ENCODE measurements around the gene LCN2.
"Not testable (repeated sequence)": the region's sequence is repeated elsewhere in the genome, so short reads cannot be mapped to it uniquely, and the experiment has no call there.

LCN2 gene

GRCh38 chr9:128125580-128126354 lies 23.5 kb upstream of the LCN2 start:
- no peak for TF ChIP-seq CTCF (IDR thresholded peaks at IDR 0.05; ENCODE audit: extremely low read depth, missing control alignments)
- no peak for DNase-seq (ENCODE audit: low spot score)

GRCh38 chr9:128127568-128127989 lies 21.7 kb upstream of the LCN2 start, which contains the start of gene PTGES2:
Gene PTGES2, minus strand, starts transcription at chr9:128127729. Its CDS starts 12 bp downstream, at chr9:128127717.
- TF ChIP-seq CTCF (IDR thresholded peaks at IDR 0.05; ENCODE audit: extremely low read depth, missing control alignments) = no peak
- DNase-seq (ENCODE audit: low spot score) = peak; percentile 86

GRCh38 chr9:128127990-128128835 lies 21.0 kb upstream of the LCN2 start:
- TF ChIP-seq CTCF (IDR thresholded peaks at IDR 0.05; ENCODE audit: extremely low read depth, missing control alignments) = no peak
- peak; percentile 92 for DNase-seq (ENCODE audit: low spot score)

DNA sequence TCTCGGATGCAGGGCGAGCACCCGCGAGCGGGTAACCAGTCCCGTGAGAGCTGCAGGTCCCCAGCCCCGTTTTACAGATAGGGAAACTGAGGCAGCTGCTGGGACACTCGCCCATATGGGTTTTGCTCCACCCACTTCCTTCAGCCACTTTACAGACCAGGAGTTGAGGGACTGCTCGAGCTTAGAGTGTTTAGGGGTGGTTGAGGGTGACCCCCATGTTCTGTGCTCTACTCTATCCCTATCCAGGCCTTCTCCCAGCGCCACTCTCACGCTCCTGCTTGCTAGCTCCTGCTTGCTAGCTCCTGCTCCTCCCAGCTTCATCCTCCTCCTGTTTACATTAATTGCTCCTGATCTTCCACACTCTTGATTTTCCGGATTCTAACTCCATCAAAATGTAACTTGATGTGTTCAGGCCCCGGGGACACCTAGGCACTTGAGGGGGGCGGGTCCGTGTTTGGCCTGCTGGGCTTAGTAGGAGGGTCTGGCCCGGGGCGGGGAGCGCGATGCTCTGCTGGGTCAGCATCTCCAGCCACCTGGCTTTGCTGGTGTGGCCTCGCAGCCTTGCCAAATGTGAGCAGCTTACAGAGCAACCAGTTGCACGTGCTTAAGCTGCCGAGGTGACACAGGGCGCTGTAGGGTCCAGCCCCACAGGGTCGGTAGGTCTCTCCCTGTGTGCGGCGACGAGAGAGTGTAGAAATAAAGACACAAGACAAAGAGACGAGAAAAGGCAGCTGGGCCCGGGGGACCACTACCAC lies 20.2 kb upstream of the LCN2 start:
- no peak for DNase-seq (ENCODE audit: low spot score)
- no peak for TF ChIP-seq CTCF (IDR thresholded peaks at IDR 0.05; ENCODE audit: extremely low read depth, missing control alignments)

DNA sequence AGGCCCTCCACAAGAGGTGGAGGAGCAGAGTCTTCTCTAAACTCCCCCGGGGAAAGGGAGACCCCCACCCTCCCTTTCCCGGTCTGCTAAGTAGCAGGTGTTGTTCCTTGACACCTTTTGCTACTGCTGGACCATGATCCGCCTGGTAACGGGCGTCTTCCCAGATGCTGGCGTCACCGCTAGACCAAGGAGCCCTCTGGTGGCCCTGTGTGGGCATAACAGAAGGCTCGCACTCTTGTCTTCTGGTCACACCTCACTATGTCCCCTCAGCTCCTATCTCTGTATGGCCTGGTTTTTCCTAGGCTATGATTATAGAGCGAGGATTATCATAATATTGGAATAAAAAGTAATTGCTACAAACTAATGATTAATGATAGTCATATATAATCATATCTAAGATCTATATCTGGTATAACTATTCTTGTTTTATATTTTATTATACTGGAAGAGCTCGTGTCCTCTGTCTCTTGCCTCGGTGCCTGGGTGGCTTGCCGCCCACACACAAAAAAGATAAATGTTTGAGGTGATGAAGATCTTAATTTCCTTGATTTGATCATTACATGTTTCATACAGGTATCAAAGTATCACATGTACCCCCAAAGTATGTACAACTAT lies 19.2 kb upstream of the LCN2 start:
- peak; percentile 25 for TF ChIP-seq CTCF (IDR thresholded peaks at IDR 0.05; ENCODE audit: extremely low read depth, missing control alignments)
- not testable (repeated sequence) for DNase-seq (ENCODE audit: low spot score)

DNA sequence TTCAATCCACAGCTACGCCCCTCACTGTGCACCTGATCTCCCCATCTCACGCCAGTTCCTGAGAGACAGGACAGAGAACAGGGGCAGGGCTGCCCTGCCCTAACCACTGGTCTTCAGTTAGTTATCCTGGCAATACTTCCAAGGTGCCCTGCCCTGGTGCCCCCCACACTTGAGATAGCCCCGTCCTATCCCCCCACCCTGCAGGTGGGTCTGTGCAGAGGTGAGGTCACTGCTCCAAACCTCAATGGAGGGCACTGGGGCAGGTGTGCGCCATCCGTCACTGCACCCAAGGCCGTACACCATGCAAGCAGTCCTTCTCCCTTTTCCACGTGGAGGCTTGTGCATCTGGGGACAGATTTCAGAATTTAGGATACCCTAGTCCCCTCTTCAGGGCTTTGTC lies 18.6 kb upstream of the LCN2 start:
- DNase-seq (ENCODE audit: low spot score) = not testable (repeated sequence)

DNA sequence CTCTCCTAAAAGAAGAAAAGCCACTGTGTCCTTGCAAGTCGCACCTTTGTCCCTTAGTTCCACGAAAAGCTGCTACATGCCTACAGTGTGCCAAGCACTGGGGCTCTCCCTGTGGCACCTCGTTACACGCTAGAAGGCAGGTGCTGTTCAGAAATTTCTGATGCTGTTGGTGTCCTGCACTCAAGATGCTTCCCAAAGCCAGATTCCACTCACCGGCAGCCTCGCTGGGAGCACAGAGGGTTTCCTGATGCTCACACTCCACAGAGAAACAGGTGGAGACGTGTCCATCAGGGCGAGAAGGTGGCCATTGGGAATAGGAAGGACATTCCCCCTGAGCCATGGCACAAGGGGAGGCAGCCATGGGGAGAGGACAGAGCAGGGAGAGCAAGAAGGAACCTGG lies 17.9 kb upstream of the LCN2 start:
- not testable (repeated sequence) for DNase-seq (ENCODE audit: low spot score)

- DNase-seq (ENCODE audit: low spot score) = not testable (repeated sequence)
Measured at GRCh38 chr9:128132139-128132538, 17.1 kb upstream of the LCN2 start.

- DNase-seq (ENCODE audit: low spot score) = not testable (repeated sequence)
Measured at GRCh38 chr9:128135561-128135960, 13.7 kb upstream of the LCN2 start.

All from GM20000 (cell line).